K562 (cell line): ENCODE data around the gene MCCD1. TPM values are rescaled to one million over a fixed set of nuclear protein-coding genes. Genes with fewer than 3 reads are reported as not detected.
A peak's percentile ranks its signal among the peaks of the same experiment; 100 is the strongest.

ENCODE experiments used
- CCNT2 ChIP-seq: IDR thresholded peaks from 2 replicates; pipeline ENCODE4 v1.6.1; 2011; ENCODE audit warnings: borderline replicate concordance, low read depth, mild to moderate bottlenecking, moderate library complexity, mixed read lengths, low read length; ENCODE audit not compliant: insufficient read length; ENCODE audit errors: extremely low read depth
- CLOCK ChIP-seq: fragments of 250-450 bp; sonication (Bioruptor Pico); IDR thresholded peaks from 2 replicates; pipeline ENCODE4 v1.4.0; 2020; ENCODE audit warnings: mild to moderate bottlenecking, moderate library complexity, borderline replicate concordance
- E2F3 ChIP-seq: fragments of 250-450 bp; sonication (Bioruptor Pico); IDR thresholded peaks from 2 replicates; pipeline ENCODE4 v1.4.0; 2020; ENCODE audit warnings: mild to moderate bottlenecking
- GABPB1 ChIP-seq: sonication (generic); formaldehyde crosslinking; IDR thresholded peaks from 2 replicates; pipeline ENCODE4 v1.8.0; 2022; ENCODE audit warnings: mild to moderate bottlenecking, missing genetic modification reagents
- MCM3 ChIP-seq: fragments of 450-650 bp; IDR thresholded peaks from 2 replicates; pipeline ENCODE4 v1.6.1; 2016
- MLLT1 ChIP-seq, 2 experiments: fragments of 450-650 bp; IDR thresholded peaks; 2 replicates each; pipeline ENCODE4 v1.6.1; 2016
- NBN ChIP-seq: fragments of 450-650 bp; IDR thresholded peaks from 2 replicates; pipeline ENCODE4 v1.6.1; 2016; ENCODE audit warnings: low read depth, mild to moderate bottlenecking
- NFE2 ChIP-seq: IDR thresholded peaks from 2 replicates; pipeline ENCODE4 v1.6.1; 2014; ENCODE audit warnings: antibody characterized with exemption, low read depth
- RBBP5 ChIP-seq: fragments of 200-600 bp; sonication (generic); IDR thresholded peaks from 2 replicates; pipeline ENCODE4 v1.6.1; 2012; ENCODE audit warnings: borderline replicate concordance, mild to moderate bottlenecking, low read length, control low read depth, inconsistent platforms; ENCODE audit not compliant: insufficient read depth, poor library complexity, severe bottlenecking
- RBM22 ChIP-seq: fragments of 200-400 bp; formaldehyde crosslinking; IDR thresholded peaks from 2 replicates; pipeline ENCODE4 v1.6.1; 2018; ENCODE audit warnings: low read length, low read depth; ENCODE audit not compliant: poor library complexity, severe bottlenecking
- SIRT6 ChIP-seq: IDR thresholded peaks from one replicate; pipeline ENCODE4 v1.6.1; 2012; ENCODE audit warnings: low read depth, mild to moderate bottlenecking, control low read depth, inconsistent platforms, low read length, moderate library complexity
- SREBF2 ChIP-seq: sonication (generic); formaldehyde crosslinking; IDR thresholded peaks from 2 replicates; pipeline ENCODE4 v1.4.0; 2020; ENCODE audit warnings: mild to moderate bottlenecking, missing genetic modification reagents
- SUPT5H ChIP-seq: fragments of 450-650 bp; IDR thresholded peaks from 2 replicates; pipeline ENCODE4 v1.6.1; 2016
- TCF3 ChIP-seq: sonication (generic); formaldehyde crosslinking; IDR thresholded peaks from 2 replicates; pipeline ENCODE4 v1.4.0; 2020; ENCODE audit warnings: mild to moderate bottlenecking, missing genetic modification reagents
- WHSC1 ChIP-seq: IDR thresholded peaks from one replicate; pipeline ENCODE4 v1.6.1; 2012; ENCODE audit warnings: low read length, control low read depth, inconsistent platforms
- ZBTB17 ChIP-seq: fragments of 450-650 bp; formaldehyde crosslinking; IDR thresholded peaks from 2 replicates; pipeline ENCODE4 v1.4.0; 2020; ENCODE audit warnings: mild to moderate bottlenecking
- ZC3H4 ChIP-seq: sonication (generic); formaldehyde crosslinking; IDR thresholded peaks from 2 replicates; pipeline ENCODE4 v1.9.0; 2021; ENCODE audit warnings: missing genetic modification reagents, borderline replicate concordance
- ZNF253 ChIP-seq: fragments of 250-450 bp; sonication (Bioruptor Pico); conservative IDR thresholded peaks from 2 replicates; pipeline ENCODE4 v1.6.1; 2021; ENCODE audit warnings: mild to moderate bottlenecking
- ZNF280A ChIP-seq: fragments of 450-650 bp; IDR thresholded peaks from 2 replicates; pipeline ENCODE4 v1.6.1; 2018; ENCODE audit warnings: mild to moderate bottlenecking, low read depth; ENCODE audit not compliant: partially characterized antibody
- ZNF695 ChIP-seq: fragments of 450-650 bp; formaldehyde crosslinking; IDR thresholded peaks from 2 replicates; pipeline ENCODE4 v1.4.0; 2020; ENCODE audit warnings: mild to moderate bottlenecking, moderate library complexity
- polyA plus RNA-seq, 8 experiments: library from polyadenylated mRNA; depleted of rRNA in 4 of 8; stranded (reverse) in 5 of 8; unstranded in 3 of 8; fragments of >200 nt; fragmentation: Nextera tagmentation in 2 of 8; fragmentation: Illumina TruSeq in 1 of 8; extraction: Ambion mirVana in 2 of 8; extraction: Trizol in 1 of 8; gene quantifications; 2 replicates each; pipeline versions ENCODE4 v1.2.1 to v1.2.3, GENCODE V29; 2011 to 2014; ENCODE audit warnings: inconsistent platforms in 1 of 8, missing spikeins in 1 of 8
- total RNA-seq, 7 experiments: library from RNA; depleted of rRNA in 6 of 7; stranded (reverse); fragments of >200 nt in 6 of 7; fragmentation: Illumina TruSeq in 2 of 7; extraction: Trizol in 2 of 7; gene quantifications; 2 replicates each; pipeline versions ENCODE4 v1.2.1 to v1.2.3, GENCODE V29; 2011 to 2021; ENCODE audit warnings: low replicate concordance in 1 of 7

Gene MCCD1
- total and polyA plus RNA-seq, 9 of the 15 experiments (the other 6 are each of a cell fraction or from before 2014, with no cell fraction given), result not detected

- TF ChIP-seq NBN, result peak; percentile 87; the same call in 1 of the 2 replicates
- TF ChIP-seq SIRT6, result no peak
- TF ChIP-seq ZC3H4 (CRISPR knock-in tag), result no peak
- no peak for TF ChIP-seq WHSC1
- no peak for TF ChIP-seq CLOCK
- no peak for TF ChIP-seq ZNF695
- TF ChIP-seq RBBP5, result peak; percentile 67
- no peak for TF ChIP-seq RBM22
- no peak for TF ChIP-seq ZNF280A
- TF ChIP-seq E2F3 (CRISPR knock-in tag), result 0 out of 2 replicates have a peak, but pooled peaks have one; percentile 54
- no peak for TF ChIP-seq GABPB1
- TF ChIP-seq SREBF2 (CRISPR knock-in tag), result no peak
- TF ChIP-seq SUPT5H, result 0 out of 2 replicates have a peak, but pooled peaks have one; percentile 15
- no peak for TF ChIP-seq NFE2
- TF ChIP-seq CCNT2, result peak; percentile 29
- TF ChIP-seq MCM3, result no peak
- TF ChIP-seq ZBTB17 (CRISPR knock-in tag), result peak; percentile 62
- TF ChIP-seq MLLT1 (IDR thresholded peaks at IDR 0.05), result peak in 1 of 2 experiments; percentile 75; a peak in 2 of 4 replicates
- no peak for TF ChIP-seq ZNF253 (CRISPR knock-in tag)
- no peak for TF ChIP-seq TCF3
These were observed 34.7 kb upstream of the MCCD1 start (continued) for GRCh38 chr6:31493875-31494694.
